Stimulated activated CD8-positive, alpha-beta memory T cell treated with anti-CD3 and anti-CD28 coated beads, Interleukin-7, amount 100 ng/mL, for 24 hours (primary cell): ENCODE data around the gene CLCN5.

Source experiments
- DNase-seq: peaks from one replicate; pipeline ENCODE4 v3.0.0-alpha.2; 2020; ENCODE audit warnings: low read depth

The CLCN5 gene

DNA sequence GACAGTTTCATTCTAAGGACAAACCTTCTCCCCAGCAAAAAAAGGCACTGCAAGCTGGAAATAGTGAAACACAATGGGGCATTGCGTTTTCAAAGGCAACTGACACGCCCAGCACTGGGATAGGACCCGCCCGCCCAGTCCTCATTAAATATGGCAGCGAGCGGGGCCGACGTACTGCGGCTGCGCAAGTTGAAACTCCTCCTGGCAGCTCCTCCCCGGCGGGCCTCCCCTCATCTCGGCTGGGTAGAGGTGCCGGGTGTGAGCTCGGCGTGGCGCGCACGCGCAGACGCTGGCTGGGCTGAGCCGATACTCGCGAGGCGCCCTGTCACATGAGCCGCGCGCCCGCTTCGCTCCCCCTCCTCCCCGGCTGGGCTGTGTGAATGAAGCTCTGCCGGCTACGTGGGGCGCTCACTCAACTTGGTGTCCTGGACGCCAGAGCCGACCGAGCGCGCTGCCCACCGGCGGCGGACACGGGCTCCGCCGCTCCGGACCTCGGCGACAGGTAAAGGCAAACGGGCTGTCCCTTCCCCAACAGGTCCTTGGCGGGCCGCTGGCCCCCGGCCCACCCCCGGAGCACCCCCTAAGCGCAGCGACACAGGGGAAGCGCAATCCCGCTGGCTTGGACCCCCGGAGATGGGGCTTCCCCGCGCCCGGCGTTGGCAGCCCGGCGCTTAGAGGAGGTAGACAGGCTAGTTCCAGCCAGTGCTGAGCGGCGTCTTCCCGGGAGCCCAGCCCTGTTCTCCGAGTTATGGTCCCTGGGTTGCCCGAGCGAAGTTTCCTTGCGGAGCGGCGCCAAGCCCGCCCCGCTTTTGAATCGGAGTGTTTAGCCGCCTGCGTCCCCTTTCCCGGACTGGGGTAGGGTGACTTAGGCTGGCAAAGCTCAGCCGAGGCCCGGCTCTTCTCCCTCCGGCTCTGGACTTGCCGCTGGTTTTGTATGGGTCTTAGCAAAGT, at the start of gene CLCN5:
Gene CLCN5 (plus strand): TSS at position 306 of the 951 bp plus-strand sequence. CDS start 2,703 bp downstream, outside the sequence.
- DNase-seq = peak; percentile 79

- no peak for DNase-seq
Observed at GRCh38 chrX:49876750-49877149, 45.6 kb upstream of the CLCN5 start.

DNA sequence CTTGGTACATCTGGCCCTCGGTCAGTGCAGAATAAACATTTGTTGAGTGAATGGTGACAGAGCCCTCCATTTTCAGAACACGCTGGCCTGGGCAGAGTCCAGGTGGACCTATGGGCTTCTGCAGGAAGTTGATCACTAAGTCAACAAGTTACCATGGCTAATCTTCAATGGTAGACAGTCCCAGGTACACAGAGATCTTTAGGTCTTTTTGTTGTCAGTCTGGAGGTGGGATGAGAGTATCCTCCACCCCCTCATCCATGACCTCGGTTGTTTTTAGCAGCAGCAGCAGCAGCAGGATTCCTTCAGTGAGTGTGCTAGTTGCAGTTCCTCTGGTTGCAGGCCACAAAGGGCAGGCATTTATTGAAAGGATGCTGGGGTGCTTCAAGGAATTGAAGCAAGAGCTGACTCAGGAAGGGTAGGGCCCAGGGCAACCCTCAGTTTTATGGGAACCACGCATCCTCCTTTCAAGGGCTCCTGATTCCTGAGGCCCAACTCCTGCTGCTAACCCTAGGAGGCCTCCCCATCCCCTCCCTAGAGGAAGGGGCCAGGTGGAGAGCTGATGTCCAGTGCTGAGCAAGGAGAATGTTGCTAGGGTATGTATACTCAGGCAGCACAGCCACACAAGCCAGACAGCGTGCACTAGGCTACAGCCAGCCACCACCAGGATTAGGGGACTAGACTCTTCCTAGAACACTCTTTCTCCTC, 44.8 kb upstream of the CLCN5 start:
- no peak for DNase-seq

DNA sequence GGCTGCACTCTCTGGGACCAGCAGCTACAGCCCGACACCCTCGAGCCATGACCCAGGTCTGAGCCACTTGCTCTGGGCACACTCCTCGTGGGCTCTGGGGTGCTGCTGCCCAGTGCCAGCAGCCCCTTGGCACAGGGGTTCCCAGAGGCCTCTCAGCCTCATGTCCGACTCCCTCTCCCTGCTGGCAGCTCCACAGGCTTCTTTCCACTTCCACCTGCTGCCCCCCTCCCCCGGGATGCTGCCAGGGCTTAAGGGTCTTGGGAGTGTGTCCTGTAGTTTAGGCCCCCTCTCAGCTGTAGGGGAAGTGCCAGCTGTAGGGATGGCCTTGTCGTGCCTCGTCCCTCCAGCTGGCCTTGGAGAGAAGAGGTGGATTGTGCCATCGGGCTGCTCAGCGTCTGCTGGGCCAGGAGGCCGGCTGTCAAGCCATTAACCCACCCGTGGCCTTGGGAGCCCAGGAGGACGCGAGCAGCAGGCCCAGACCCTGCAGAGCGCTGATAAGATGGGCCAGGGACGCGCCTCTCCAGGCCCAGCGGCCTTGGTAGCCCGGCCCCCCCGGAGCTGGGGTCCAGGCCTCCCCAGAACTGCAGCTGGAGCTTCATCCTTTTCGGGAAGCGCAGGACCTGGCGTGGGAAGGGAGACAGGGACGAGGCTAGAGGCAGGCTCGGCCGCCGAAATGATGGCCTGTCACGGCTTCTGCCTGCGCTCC, 44.1 kb upstream of the CLCN5 start:
- no peak for DNase-seq

DNA sequence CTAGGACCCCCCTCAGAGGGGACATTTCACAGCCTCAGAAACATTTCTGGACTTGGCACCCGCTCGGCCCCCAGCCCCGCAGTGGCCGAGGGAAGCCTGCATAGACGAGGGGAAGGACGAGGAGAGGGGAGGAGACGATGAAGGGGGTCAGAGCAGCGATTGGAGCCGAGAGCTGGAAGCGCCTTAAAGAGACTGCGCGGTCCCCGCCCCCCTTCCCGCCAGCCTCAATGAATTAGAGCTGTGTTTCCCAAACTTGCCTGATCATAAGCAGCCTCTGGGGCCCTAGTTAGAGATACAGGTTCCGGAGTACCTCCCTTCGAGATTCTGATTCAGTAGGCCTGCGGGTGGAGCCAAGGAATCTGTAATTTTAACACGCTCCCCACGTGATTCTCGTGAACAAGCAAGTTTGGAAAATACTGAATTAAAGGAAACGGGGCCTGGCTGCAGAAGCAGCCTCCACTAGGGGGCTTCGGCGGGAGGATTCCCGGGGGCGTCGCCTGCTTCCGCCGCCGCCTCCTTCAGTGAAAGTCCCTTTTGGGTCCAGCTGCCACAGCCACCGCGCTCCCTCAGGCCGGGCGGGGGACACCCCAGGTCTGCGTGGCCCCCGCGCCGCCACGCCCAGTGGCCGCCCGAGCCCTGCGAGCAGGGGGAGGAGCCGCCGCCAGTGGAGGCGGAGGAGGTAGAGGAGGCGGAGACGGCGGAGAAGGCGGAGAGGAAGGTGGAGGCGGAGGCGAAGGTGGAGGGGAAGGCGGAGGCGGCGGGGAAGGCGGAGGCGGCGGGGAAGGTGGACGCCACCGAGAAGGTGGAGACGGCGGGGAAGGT, 43.4 kb upstream of the CLCN5 start, which contains the start of gene USP27X:
Gene USP27X (plus strand): TSS at position 651 of the 822 bp plus-strand sequence. CDS start 824 bp downstream, outside the sequence.
- peak; percentile 17 for DNase-seq

- no peak for DNase-seq
Observed at GRCh38 chrX:49879656-49880277, 42.6 kb upstream of the CLCN5 start.

GRCh38 chrX:49880668-49881067, 41.7 kb upstream of the CLCN5 start:
- no peak for DNase-seq

DNA sequence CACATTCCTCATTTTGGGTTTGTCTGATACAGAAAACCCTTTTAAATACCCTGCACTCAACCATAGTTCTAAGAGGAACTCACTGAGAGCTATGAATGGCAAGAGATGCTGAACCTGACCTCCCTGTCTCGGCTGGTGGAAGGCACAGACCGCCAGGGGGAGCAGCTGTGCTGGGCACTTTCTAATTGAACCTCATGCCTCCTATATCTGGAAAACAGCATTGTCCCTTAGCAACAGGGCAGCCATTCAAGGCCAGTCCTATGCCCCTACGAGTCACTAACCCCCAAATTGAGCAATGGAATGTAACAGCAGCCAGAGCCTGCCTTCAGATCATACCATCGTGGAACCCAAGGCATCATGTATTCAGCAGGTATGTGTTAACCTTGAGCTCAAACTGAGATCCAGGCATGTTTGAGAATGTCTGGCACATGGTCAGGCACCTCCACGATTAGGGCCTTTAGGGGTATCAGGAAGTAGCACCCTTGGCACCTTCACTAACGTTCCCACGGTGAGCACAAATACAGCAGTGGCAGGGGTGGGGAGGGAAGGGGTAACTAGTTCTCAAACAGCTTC, 38.0 kb upstream of the CLCN5 start:
- peak; percentile 15 for DNase-seq

DNA sequence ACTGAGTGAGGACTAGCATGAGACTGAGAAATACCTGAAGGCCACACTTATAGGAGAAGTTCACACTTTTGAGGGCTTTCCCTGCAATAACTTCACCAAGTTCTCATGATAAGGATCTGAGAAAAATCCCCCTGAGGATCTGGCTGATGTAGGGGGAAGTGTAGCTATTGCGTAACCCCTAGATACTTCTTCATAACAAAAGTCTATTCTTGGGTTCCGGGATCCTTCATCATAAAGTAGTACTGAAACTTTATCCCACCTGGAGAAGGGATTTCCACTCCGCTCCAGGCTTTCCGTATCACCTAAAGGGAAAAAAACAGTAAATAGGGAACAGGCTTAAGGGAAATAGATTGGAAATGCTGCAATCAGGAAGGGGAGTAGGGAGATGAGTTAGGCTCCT, 29.9 kb upstream of the CLCN5 start:
- DNase-seq = no peak

GRCh38 chrX:49896951-49897350, 25.4 kb upstream of the CLCN5 start:
- no peak for DNase-seq

- DNase-seq = no peak
Observed at GRCh38 chrX:49901048-49901447, 21.3 kb upstream of the CLCN5 start.

- DNase-seq = no peak
Observed at GRCh38 chrX:49910344-49910743, 12.1 kb upstream of the CLCN5 start.

GRCh38 chrX:49912086-49912485, 10.3 kb upstream of the CLCN5 start:
- DNase-seq = no peak

- DNase-seq = no peak
Observed at GRCh38 chrX:49912861-49913260, 9.5 kb upstream of the CLCN5 start.

DNA sequence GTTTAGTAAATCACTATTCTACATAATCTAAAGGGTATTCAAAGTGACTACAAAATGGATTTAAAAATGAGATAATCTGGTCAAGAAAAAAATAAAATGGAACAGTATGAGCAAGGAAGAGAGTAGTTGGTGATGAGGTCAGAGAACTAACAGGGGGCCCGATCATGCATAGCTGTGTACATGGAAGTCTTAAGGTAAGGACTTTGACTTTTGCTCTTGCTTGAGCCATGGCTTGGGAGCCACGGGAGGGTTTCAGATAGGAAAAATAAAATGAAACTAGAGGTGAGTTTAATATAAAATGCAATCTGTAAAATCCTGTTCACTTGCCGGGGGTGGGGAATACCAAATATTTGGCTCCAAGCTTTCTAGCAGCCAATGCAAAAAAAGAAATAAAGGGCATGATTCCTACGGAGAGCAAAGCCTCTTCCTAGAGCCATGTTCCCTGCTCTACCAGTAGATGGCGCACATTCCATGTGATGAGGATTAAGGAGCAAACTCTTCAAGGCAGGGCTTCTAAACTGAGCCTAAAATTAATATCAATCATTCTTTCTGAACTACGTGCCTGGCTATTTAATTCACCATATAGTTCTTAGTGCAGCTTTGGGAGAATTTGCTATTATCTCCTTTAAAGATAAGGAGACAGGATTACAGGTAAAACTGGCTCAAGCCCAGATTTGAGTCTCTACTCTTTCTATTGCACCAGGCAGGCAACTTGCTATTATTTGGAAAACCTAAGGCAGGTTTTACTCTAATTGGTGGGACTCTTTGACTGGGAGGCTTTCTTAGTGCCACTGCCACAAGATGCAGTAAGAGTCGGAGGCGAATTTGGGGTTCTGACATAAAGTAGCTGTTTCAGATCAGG, 6.8 kb upstream of the CLCN5 start:
- DNase-seq = no peak

- DNase-seq = no peak
Observed at GRCh38 chrX:49919617-49920016, 2.8 kb upstream of the CLCN5 start.

- no peak for DNase-seq
Observed at GRCh38 chrX:49921109-49921508, 1.3 kb upstream of the CLCN5 start.

DNA sequence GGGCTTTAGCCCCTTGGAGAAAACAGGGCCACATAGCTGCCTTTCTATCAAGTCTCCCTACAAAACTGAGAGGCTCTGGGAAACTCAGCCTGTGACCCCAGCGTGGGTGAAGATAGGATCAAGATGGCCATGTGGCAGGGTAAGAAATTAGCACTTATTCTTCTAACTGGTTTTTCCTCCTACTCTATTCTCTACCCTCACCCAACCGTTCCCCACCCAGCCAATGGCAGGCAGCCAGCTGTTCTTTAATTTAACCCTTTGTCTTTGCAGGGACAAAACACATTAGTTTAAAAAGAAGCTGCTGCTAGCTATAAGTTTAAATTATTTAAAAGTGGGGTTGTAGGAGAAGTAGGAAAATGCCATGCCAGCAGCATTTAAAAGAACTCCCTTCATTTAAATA, 2.8 kb downstream of the CLCN5 start:
- no peak for DNase-seq

GRCh38 chrX:49930039-49930438, 7.6 kb downstream of the CLCN5 start:
- no peak for DNase-seq

DNA sequence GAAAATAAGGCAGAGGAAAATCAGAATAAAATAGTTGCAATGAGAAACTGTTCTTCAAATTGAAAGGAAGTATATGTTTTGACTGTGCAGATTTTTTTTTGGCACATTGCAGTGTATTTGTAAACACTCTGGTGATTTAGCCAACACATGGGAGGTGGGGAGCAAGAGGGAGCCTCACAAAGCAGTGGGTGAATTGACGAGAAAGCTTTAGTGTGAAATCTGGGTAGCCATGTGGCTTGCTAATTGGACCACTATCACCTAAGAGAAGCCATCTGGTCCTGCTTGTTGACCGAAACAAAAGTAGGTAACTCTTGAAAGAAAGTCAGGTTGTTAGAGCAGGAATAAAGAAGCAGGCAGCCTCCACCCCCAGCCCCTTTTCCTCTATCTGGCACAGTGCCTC, 10.4 kb downstream of the CLCN5 start:
- no peak for DNase-seq
